Stimulated activated CD4-positive, alpha-beta T cell treated with anti-CD3 and anti-CD28 coated beads, Interleukin-2, amount 100 ng/mL, for 24 hours (primary cell): ENCODE measurements around the gene RPL36.
"Not testable (repeated sequence)": the region's sequence is repeated elsewhere in the genome, so short reads cannot be mapped to it uniquely, and the experiment has no call there.

Experiments used
- DNase-seq, 2 donors: peaks; one replicate each; pipeline ENCODE4 v3.0.0-alpha.2; 2020

Gene RPL36

GRCh38 chr19:5707576-5708575 lies 17.8 kb downstream of the RPL36 start:
- DNase-seq: no peak

- no peak for DNase-seq
Measured at GRCh38 chr19:5711025-5711424, 20.9 kb downstream of the RPL36 start.

- DNase-seq: no peak
Measured at GRCh38 chr19:5711713-5712161, 21.6 kb downstream of the RPL36 start.

- DNase-seq: no peak
Measured at GRCh38 chr19:5713228-5713627, 23.1 kb downstream of the RPL36 start.

- no peak for DNase-seq
Measured at GRCh38 chr19:5714816-5715215, 24.7 kb downstream of the RPL36 start.

GRCh38 chr19:5717215-5717935 lies 27.3 kb downstream of the RPL36 start:
- DNase-seq: no peak

GRCh38 chr19:5718037-5718578 lies 28.0 kb downstream of the RPL36 start:
- DNase-seq: peak; percentile 65 to 71

- peak; percentile 61 to 75 for DNase-seq
Measured at GRCh38 chr19:5718579-5719273, 28.6 kb downstream of the RPL36 start.

- peak in 1 of 2 donors; percentile 44 for DNase-seq
Measured at GRCh38 chr19:5719274-5719960, 29.3 kb downstream of the RPL36 start.

- peak; percentile 98 to 99 for DNase-seq
Measured at GRCh38 chr19:5719961-5720790, 30.1 kb downstream of the RPL36 start, which contains the start of the genes CATSPERD and LONP1. TSS of gene CATSPERD (plus strand) at chr19:5720637. CDS start at chr19:5720738, 101 bp downstream. TSS of gene LONP1 (minus strand) at chr19:5720146. CDS start at chr19:5720132, 14 bp downstream.

- DNase-seq: no peak
Measured at GRCh38 chr19:5727453-5728050, 37.5 kb downstream of the RPL36 start.

GRCh38 chr19:5733172-5733571 lies 43.1 kb downstream of the RPL36 start:
- DNase-seq: not testable (repeated sequence)

- DNase-seq: no peak
Measured at GRCh38 chr19:5738423-5738822, 48.3 kb downstream of the RPL36 start.
